ENCODE measurements around the gene ABTB1.
A peak's percentile ranks its signal among the peaks of the same experiment; 100 is the strongest.
"Not testable (repeated sequence)": the region's sequence is repeated elsewhere in the genome, so short reads cannot be mapped to it uniquely, and the experiment has no call there.

Gene ABTB1

GRCh38 chr3:127688416-127689265, 15.9 kb downstream of the ABTB1 start:
- no peak for DNase-seq

GRCh38 chr3:127689266-127689860, 16.6 kb downstream of the ABTB1 start:
- DNase-seq = no peak

- DNase-seq = no peak
Measured at GRCh38 chr3:127690106-127690505, 17.4 kb downstream of the ABTB1 start.

- no peak for DNase-seq
Measured at GRCh38 chr3:127690823-127691452, 18.2 kb downstream of the ABTB1 start.

- DNase-seq = no peak
Measured at GRCh38 chr3:127691489-127691888, 18.7 kb downstream of the ABTB1 start.

- no peak for DNase-seq
Measured at GRCh38 chr3:127691974-127692373, 19.2 kb downstream of the ABTB1 start.

- no peak for DNase-seq
Measured at GRCh38 chr3:127692501-127693335, 20.0 kb downstream of the ABTB1 start.

GRCh38 chr3:127693336-127693843, 20.6 kb downstream of the ABTB1 start:
- DNase-seq = no peak

GRCh38 chr3:127694467-127695215, 21.9 kb downstream of the ABTB1 start:
- peak; percentile 52 to 56 for DNase-seq

- peak; percentile 68 to 72 for DNase-seq
Measured at GRCh38 chr3:127697551-127698240, 24.9 kb downstream of the ABTB1 start.

GRCh38 chr3:127698286-127698685, 25.5 kb downstream of the ABTB1 start:
- no peak for DNase-seq

GRCh38 chr3:127698691-127699415, 26.1 kb downstream of the ABTB1 start:
- DNase-seq = no peak

- no peak for DNase-seq
Measured at GRCh38 chr3:127699416-127700300, 26.9 kb downstream of the ABTB1 start.

GRCh38 chr3:127700406-127700805, 27.7 kb downstream of the ABTB1 start:
- no peak for DNase-seq

GRCh38 chr3:127701280-127701911, 28.6 kb downstream of the ABTB1 start:
- no peak for DNase-seq

- DNase-seq = no peak
Measured at GRCh38 chr3:127702151-127702578, 29.4 kb downstream of the ABTB1 start.

GRCh38 chr3:127704840-127705239, 32.1 kb downstream of the ABTB1 start:
- DNase-seq = not testable (repeated sequence)

- DNase-seq = no peak
Measured at GRCh38 chr3:127706312-127706711, 33.6 kb downstream of the ABTB1 start.

GRCh38 chr3:127706785-127707351, 34.1 kb downstream of the ABTB1 start:
- DNase-seq = no peak
